Measurements from ENCODE around the gene SNX5. TPM values are rescaled to one million over a fixed set of nuclear protein-coding genes. Genes with fewer than 3 reads are reported as not detected.

The SNX5 gene
- total RNA-seq, 4 donors from 2014 or later, result 58.3 to 67.3 (median 63.9) TPM

- WGBS, result 69% methylated on average over 3 of the region's 3 CpGs
- no peak overlapping the region for H3K27ac ChIP-seq (replicated peaks in 1 of 4)
- no peaks in the 10 kb centered on the region for H3K36me3 ChIP-seq
- intact Hi-C loops (cut with DNase I), result loop anchor here (10.0 kb wide), 1 partner anchor 101 kb away; no protein-coding TSS in a partner anchor
- peaks cover 0 to 11% (median 2%) of the 10 kb centered on the region in 4 donors for H3K9me3 ChIP-seq
- no peak for DNase-seq (ENCODE audit: extremely low spot score)
- H3K27me3 ChIP-seq, result no peaks in the 10 kb centered on the region
- H3K4me1 ChIP-seq, result peaks cover 23 to 35% (median 32%) of the 10 kb centered on the region in 4 donors
- H3K4me3 ChIP-seq, result no peak overlapping the region
- TF ChIP-seq POLR2A (IDR thresholded peaks at IDR 0.05; ENCODE audit: low read depth), result no peak
- no peak for TF ChIP-seq CTCF (IDR thresholded peaks at IDR 0.05)
- no peak for TF ChIP-seq POLR2AphosphoS5 (IDR thresholded peaks at IDR 0.05)
- no peak for TF ChIP-seq EP300 (IDR thresholded peaks at IDR 0.05)
These were observed 75.1 kb downstream of the SNX5 start for GRCh38 chr20:17893445-17893844.

- intact Hi-C loops (cut with DNase I), result loop anchor here (10.0 kb wide), 1 partner anchor 102 kb away; no protein-coding TSS in a partner anchor
- H3K4me3 ChIP-seq, result no peak overlapping the region
- H3K4me1 ChIP-seq, result peaks cover 22 to 35% (median 26%) of the 10 kb centered on the region in 4 donors
- no peak overlapping the region for H3K27ac ChIP-seq (replicated peaks in 1 of 4)
- TF ChIP-seq CTCF (IDR thresholded peaks at IDR 0.05), result no peak
- no peak for TF ChIP-seq POLR2AphosphoS5 (IDR thresholded peaks at IDR 0.05)
- no peak for TF ChIP-seq EP300 (IDR thresholded peaks at IDR 0.05)
- no peak for TF ChIP-seq POLR2A (IDR thresholded peaks at IDR 0.05; ENCODE audit: low read depth)
- DNase-seq (ENCODE audit: extremely low spot score), result no peak
- peaks cover 0 to 11% (median 2%) of the 10 kb centered on the region in 4 donors for H3K9me3 ChIP-seq
- no peaks in the 10 kb centered on the region for H3K27me3 ChIP-seq
- WGBS, result 67% methylated on average over 2 of the region's 2 CpGs
- H3K36me3 ChIP-seq, result no peaks in the 10 kb centered on the region
These were observed 76.2 kb downstream of the SNX5 start for GRCh38 chr20:17892189-17892938.

Small RNA genes lying within 50 kb of the gene (small RNA-seq; reads per million reads assigned to genes)
- gene RNU6-192P (0 reads per million in 3 donors), gene SNORD17 (199 to 232 (median 199) reads per million in 3 donors)

Other genes starting within 250 kb of the SNX5 start
- 1 to 10 TPM; 5.2 to 6.5 (median 6.0) TPM for gene MGME1, start 224 bp upstream of the SNX5 start, total RNA-seq
- not detected for gene OVOL2, start 89.1 kb upstream of the SNX5 start, total RNA-seq
- gene KAT14, start 169.1 kb upstream of the SNX5 start, total RNA-seq, result 10 to 100 TPM; 14.1 to 18.2 (median 16.3) TPM
- gene PET117, start 169.1 kb upstream of the SNX5 start, total RNA-seq, result 10 to 100 TPM; 13.4 to 28.4 (median 16.9) TPM